H1 (cell line): ENCODE results near the gene NPTN. TPM values are rescaled to one million over a fixed set of nuclear protein-coding genes. Genes with fewer than 3 reads are reported as not detected.

Experiments used
- CTCF ChIA-PET: fragments of 300-600 bp; sonication (Branson Sonifier 250); formaldehyde crosslinking; loops from one replicate; lab custom pipeline; 2021; ENCODE audit not compliant: partially characterized antibody; lab: Charles Lee
- POLR2A ChIA-PET: fragments of 300-600 bp; sonication (Branson Sonifier 250); formaldehyde crosslinking; loops from one replicate; lab custom pipeline; 2021; ENCODE audit warnings: inconsistent platforms; ENCODE audit not compliant: partially characterized antibody; lab: Charles Lee
- DNase-seq, 2 experiments: peaks; one replicate each; pipeline versions ENCODE4 v3.0.0 to v3.0.0-alpha.2; 2010 to 2022; ENCODE audit warnings: low spot score in 2 of 2, low read depth in 1 of 2, mixed read lengths in 1 of 2
- FAIRE-seq: peaks from 2 replicates; lab custom pipeline; 2011; peaks lifted over from hg19 to GRCh38; lab: Jason Lieb, UNC
- H2AFZ ChIP-seq: 2 replicates; pipeline ENCODE4 v1.8.1; 2012; ENCODE audit warnings: low read length, inconsistent platforms
- H2AK5ac ChIP-seq: 2 replicates; pipeline ENCODE4 v1.6.1; 2013; ENCODE audit warnings: low read depth, low read length
- H2BK120ac ChIP-seq: replicated peaks from 2 replicates; pipeline ENCODE3; 2013; ENCODE audit warnings: low read depth, low read length, inconsistent platforms
- H2BK12ac ChIP-seq: 2 replicates; pipeline ENCODE4 v1.6.1; 2013; ENCODE audit warnings: low read depth, low read length
- H2BK15ac ChIP-seq: 2 replicates; pipeline ENCODE4 v1.6.1; 2013; ENCODE audit warnings: low read length
- H2BK20ac ChIP-seq: 2 replicates; pipeline ENCODE4 v1.6.1; 2013; ENCODE audit warnings: low read length
- H2BK5ac ChIP-seq: 2 replicates; pipeline ENCODE4 v1.6.1; 2013; ENCODE audit warnings: low read depth, low read length
- H3K14ac ChIP-seq: 2 replicates; pipeline ENCODE4 v1.6.1; 2013; ENCODE audit warnings: inconsistent platforms; ENCODE audit not compliant: insufficient read length
- H3K18ac ChIP-seq: 2 replicates; pipeline ENCODE4 v1.6.1; 2013; ENCODE audit warnings: low read length; ENCODE audit errors: extremely low read depth
- H3K23ac ChIP-seq: 2 replicates; pipeline ENCODE4 v1.6.1; 2013; ENCODE audit warnings: inconsistent platforms; ENCODE audit not compliant: insufficient read length
- H3K23me2 ChIP-seq: 2 replicates; pipeline ENCODE4 v1.6.1; 2013; ENCODE audit warnings: low read depth, low read length
- H3K27ac ChIP-seq: 2 replicates; pipeline ENCODE4 v1.6.1; 2011; ENCODE audit warnings: low read depth, low read length, inconsistent platforms
- H3K27me3 ChIP-seq, 4 experiments: replicated peaks in 1 of 4; 1 replicate in 1 of 4; 2 replicates in 3 of 4; pipeline versions ENCODE4 v1.6.1 to v1.8.1; 2011 to 2013; ENCODE audit warnings: low read length in 3 of 4, mild to moderate bottlenecking in 3 of 4, inconsistent platforms in 2 of 4, mixed read lengths in 2 of 4, moderate library complexity in 1 of 4; ENCODE audit not compliant: control insufficient read depth in 3 of 4, insufficient read depth in 3 of 4; ENCODE audit errors: extremely low read depth in 1 of 4
- H3K36me3 ChIP-seq, 4 experiments: 2 replicates each; pipeline versions ENCODE4 v1.6.1 to v1.8.1; 2011 to 2013; ENCODE audit warnings: mild to moderate bottlenecking in 4 of 4, low read length in 3 of 4, moderate library complexity in 2 of 4, control low read depth in 1 of 4, inconsistent platforms in 1 of 4; ENCODE audit not compliant: insufficient read depth in 4 of 4, control insufficient read depth in 2 of 4
- H3K4ac ChIP-seq: replicated peaks from 2 replicates; pipeline ENCODE3; 2013; ENCODE audit warnings: low read length, low read depth, mixed read lengths, inconsistent platforms; ENCODE audit not compliant: insufficient read length
- H3K4me1 ChIP-seq, 4 experiments: replicated peaks in 1 of 4; 1 replicate in 1 of 4; 2 replicates in 3 of 4; pipeline versions ENCODE4 v1.6.1 to v1.8.1; 2011 to 2013; ENCODE audit warnings: low read length in 3 of 4, inconsistent platforms in 2 of 4, mixed read lengths in 1 of 4; ENCODE audit not compliant: insufficient read depth in 4 of 4, control insufficient read depth in 3 of 4
- H3K4me2 ChIP-seq, 2 experiments: 2 replicates each; pipeline versions ENCODE4 v1.6.1 to v1.8.1; 2011 to 2013; ENCODE audit warnings: low read depth in 2 of 2, low read length in 2 of 2, control low read depth in 1 of 2, inconsistent platforms in 1 of 2, mild to moderate bottlenecking in 1 of 2; ENCODE audit not compliant: insufficient read depth in 1 of 2
- H3K4me3 ChIP-seq, 4 experiments: fragments of 200-600, 300-600 bp in 1 of 4; sonication (generic), shearing (Covaris generic), sonication (Bioruptor Twin) in 1 of 4; 2 replicates each; pipeline versions ENCODE4 v1.5.1 to v1.8.1; 2011 to 2016; ENCODE audit warnings: low read length in 4 of 4, low read depth in 3 of 4, control low read depth in 2 of 4, inconsistent platforms in 2 of 4, mild to moderate bottlenecking in 2 of 4, mixed read lengths in 1 of 4, moderate library complexity in 1 of 4; ENCODE audit not compliant: insufficient read depth in 2 of 4; ENCODE audit errors: extremely low read depth in 1 of 4
- H3K56ac ChIP-seq: replicated peaks from 2 replicates; pipeline ENCODE3; 2013; ENCODE audit warnings: low read depth, mild to moderate bottlenecking, mixed read lengths, low read length, inconsistent platforms; ENCODE audit not compliant: insufficient read length
- H3K79me1 ChIP-seq: 2 replicates; pipeline ENCODE4 v1.6.1; 2013; ENCODE audit warnings: low read depth, low read length, control low read depth
- H3K79me2 ChIP-seq, 2 experiments: 2 replicates each; pipeline versions ENCODE4 v1.6.1 to v1.8.1; 2012 to 2013; ENCODE audit warnings: low read length in 2 of 2, mild to moderate bottlenecking in 2 of 2, inconsistent platforms in 1 of 2; ENCODE audit not compliant: insufficient read depth in 2 of 2, control insufficient read depth in 1 of 2
- H3K9ac ChIP-seq, 4 experiments: replicated peaks in 1 of 4; 1 replicate in 1 of 4; 2 replicates in 3 of 4; pipeline versions ENCODE4 v1.6.1 to v1.8.1; 2011 to 2013; ENCODE audit warnings: low read depth in 3 of 4, low read length in 3 of 4, control low read depth in 2 of 4, mild to moderate bottlenecking in 2 of 4, moderate library complexity in 2 of 4, inconsistent platforms in 1 of 4; ENCODE audit errors: extremely low read depth in 1 of 4
- H3K9me3 ChIP-seq, 2 experiments: 2 replicates each; pipeline versions ENCODE4 v1.6.1 to v1.8.1; 2012 to 2013; ENCODE audit warnings: mild to moderate bottlenecking in 2 of 2, moderate library complexity in 2 of 2, control low read depth in 1 of 2, inconsistent platforms in 1 of 2, low read depth in 1 of 2, low read length in 1 of 2, mixed read lengths in 1 of 2; ENCODE audit not compliant: insufficient read depth in 2 of 2
- H4K20me1 ChIP-seq, 2 experiments: replicated peaks in 1 of 2; 2 replicates each; pipeline versions ENCODE3 to v1.8.1; 2011 to 2013; ENCODE audit warnings: inconsistent platforms in 2 of 2, low read length in 2 of 2, mild to moderate bottlenecking in 1 of 2; ENCODE audit not compliant: insufficient read depth in 2 of 2, control insufficient read depth in 1 of 2
- H4K5ac ChIP-seq: 2 replicates; pipeline ENCODE4 v1.6.1; 2013; ENCODE audit warnings: low read length, low read depth, mixed read lengths, inconsistent platforms; ENCODE audit not compliant: insufficient read length
- H4K8ac ChIP-seq: 2 replicates; pipeline ENCODE4 v1.8.0; 2013; ENCODE audit warnings: mild to moderate bottlenecking, moderate library complexity, low read length, inconsistent platforms; ENCODE audit not compliant: insufficient read depth; ENCODE audit errors: extremely low read depth
- H4K91ac ChIP-seq: replicated peaks from 2 replicates; pipeline ENCODE3; 2013; ENCODE audit warnings: low read length, mixed read lengths, inconsistent platforms; ENCODE audit not compliant: insufficient read length
- NANOG ChIP-seq: IDR thresholded peaks from 2 replicates; pipeline ENCODE4 v1.6.1; 2011; ENCODE audit warnings: low read length, low read depth, mild to moderate bottlenecking, inconsistent platforms; ENCODE audit not compliant: insufficient read depth, poor library complexity, severe bottlenecking
- RAD21 ChIP-seq, 2 experiments: IDR thresholded peaks in 1 of 2; conservative IDR thresholded peaks in 1 of 2; 2 replicates each; pipeline ENCODE4 v1.6.1; 2011; ENCODE audit warnings: low read depth in 2 of 2, low read length in 2 of 2, improper control_type of control experiment in 1 of 2, inconsistent platforms in 1 of 2, mild to moderate bottlenecking in 1 of 2, moderate library complexity in 1 of 2
- WGBS, 2 experiments: shearing (Covaris generic) in 1 of 2; methylation state at CpG; one replicate each; pipeline versions ENCODE4 v1.1.6 to v1.1.7; 2013 to 2015; ENCODE audit warnings: low lambda C conversion rate in 2 of 2, mixed read lengths in 2 of 2, inconsistent platforms in 1 of 2, low coverage in 1 of 2, missing lambda C conversion rate in 1 of 2; ENCODE audit not compliant: insufficient replicate concordance in 2 of 2, insufficient coverage in 1 of 2, insufficient read length in 1 of 2; ENCODE audit errors: extremely low coverage in 1 of 2, missing lambda C conversion rate in 1 of 2; 5-methylcytosine and 5-hydroxymethylcytosine counted together
- polyA plus RNA-seq, 7 experiments: library from polyadenylated mRNA; depleted of rRNA in 3 of 7; stranded (reverse) in 5 of 7; unstranded in 2 of 7; fragments of >200 nt in 5 of 7; fragments of 200-250 nt in 2 of 7; gene quantifications; 1 replicate in 5 of 7; 2 replicates in 1 of 7; 4 replicates in 1 of 7; pipeline versions ENCODE4 v1.2.1 to v1.2.3, GENCODE V29; 2011 to 2013; ENCODE audit warnings: missing spikeins in 2 of 7, mixed read lengths in 2 of 7
- total RNA-seq: library from RNA; stranded (reverse); fragmentation: NEBNext Ultra II Directional; extraction: Animal tissue kit (Norgen Biotek cat#: 25700); gene quantifications from 2 replicates; pipeline ENCODE4 v1.2.1, GENCODE V29; 2021

NPTN gene
- total and polyA plus RNA-seq, 2 of the 8 experiments (the other 6 are each of a cell fraction or from before 2014, with no cell fraction given) = 67.0 to 113 TPM

DNA sequence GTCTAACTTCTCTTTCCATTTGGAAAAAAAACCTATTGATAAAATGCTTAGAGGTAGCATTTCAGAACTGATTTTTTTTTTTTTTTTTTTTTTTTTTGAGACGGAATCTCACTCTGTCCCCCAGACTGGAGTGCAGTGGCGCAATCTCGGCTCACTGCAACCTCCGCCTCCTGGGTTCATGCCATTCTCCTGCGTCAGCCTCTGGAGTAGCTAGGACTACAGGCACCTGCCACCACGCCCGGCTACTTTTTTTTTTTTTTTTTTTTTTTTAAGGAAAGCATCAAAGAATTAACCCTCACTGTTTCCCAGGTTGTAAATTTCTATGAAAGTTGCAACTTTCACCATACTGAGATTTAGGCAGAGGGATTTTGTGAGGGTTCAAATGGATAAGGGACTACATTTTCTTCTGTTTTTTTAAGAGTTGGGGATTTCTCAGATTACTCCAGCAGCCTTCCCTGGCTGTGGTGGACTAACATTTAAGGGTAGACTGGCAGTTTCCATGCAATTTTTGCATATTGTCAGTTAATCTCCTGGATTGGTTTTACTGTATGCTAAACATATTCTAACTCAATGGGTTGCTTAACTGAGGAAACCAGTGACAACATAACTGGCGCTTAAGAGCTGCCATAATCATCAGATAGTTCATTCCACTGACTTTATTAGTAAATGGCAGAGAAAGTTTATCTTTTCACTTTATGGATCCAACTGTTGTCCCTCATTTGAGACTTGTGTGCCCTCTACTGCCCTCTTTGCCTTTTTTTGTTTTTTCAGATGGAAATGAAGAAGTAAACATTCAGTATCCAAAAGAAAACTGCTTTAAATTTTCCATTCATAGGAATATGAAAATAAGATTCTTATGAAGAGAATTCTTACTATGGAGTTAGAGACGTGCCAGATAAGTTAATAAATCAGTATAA lies 93.7 kb downstream of the NPTN start:
- Histone ChIP-seq H3K4me1 (no peaks in the 10 kb centered on the region), H3K14ac (no peak overlapping the region), H2BK20ac (no peak overlapping the region), H2BK15ac (no peak overlapping the region), H3K9me3 (no peaks in the 10 kb centered on the region), H3K27ac (no peak overlapping the region), H4K20me1 (no peaks in the 10 kb centered on the region), H3K9ac (no peak overlapping the region), H2BK5ac (no peak overlapping the region), H2BK12ac (no peak overlapping the region), H3K4ac (no peak overlapping the region), H3K18ac (no peak overlapping the region), H2AFZ (no peak overlapping the region), H3K4me2 (no peak overlapping the region), H3K36me3 (no peaks in the 10 kb centered on the region), H3K23ac (no peak overlapping the region), H4K5ac (no peak overlapping the region), H3K79me1 (no peaks in the 10 kb centered on the region), H3K56ac (no peak overlapping the region), H3K23me2 (no peaks in the 10 kb centered on the region), H3K79me2 (no peaks in the 10 kb centered on the region), H2BK120ac (no peak overlapping the region), H3K4me3 (no peak overlapping the region), H2AK5ac (no peak overlapping the region), H3K27me3 (peaks cover 0 to 1% (median 0%) of the 10 kb centered on the region in 4 experiments; a peak in 1 of 7 replicates), H4K8ac (no peak overlapping the region), H4K91ac (no peak overlapping the region)
- ChIA-PET CTCF (interaction anchor here (0.7 to 1.4 kb wide), 2 partner anchors 38 to 95 kb away, joined by 3 read pairs; no protein-coding TSS in a partner anchor), POLR2A (no interaction called here)
- WGBS, 2 experiments = 89% methylated on average over 6 of the region's 9 CpGs; no CpG with 5 or more reads in 1 of the 2 experiments
- FAIRE-seq = no peak
- DNase-seq = no peak
- TF ChIP-seq NANOG (no peak), RAD21 (IDR thresholded peaks at IDR 0.05 in 1 of 2, conservative IDR thresholded peaks at IDR 0.05 in 1 of 2; ENCODE audit: low read depth in 2 of 2, low read length in 2 of 2) (peak; percentile 28 to 39; a peak in 3 of 4 replicates)
